Cardiac ventricle fibroblast (primary cell): Measurements from ENCODE around the gene IQCB1. TPM values are rescaled to one million over a fixed set of nuclear protein-coding genes. Genes with fewer than 3 reads are reported as not detected.

Source experiments
- total RNA-seq: library from RNA; depleted of rRNA; stranded (reverse); fragments of >200 nt; gene quantifications from 2 replicates; pipeline ENCODE4 v1.2.3, GENCODE V29; 2015

IQCB1 gene, protein sequence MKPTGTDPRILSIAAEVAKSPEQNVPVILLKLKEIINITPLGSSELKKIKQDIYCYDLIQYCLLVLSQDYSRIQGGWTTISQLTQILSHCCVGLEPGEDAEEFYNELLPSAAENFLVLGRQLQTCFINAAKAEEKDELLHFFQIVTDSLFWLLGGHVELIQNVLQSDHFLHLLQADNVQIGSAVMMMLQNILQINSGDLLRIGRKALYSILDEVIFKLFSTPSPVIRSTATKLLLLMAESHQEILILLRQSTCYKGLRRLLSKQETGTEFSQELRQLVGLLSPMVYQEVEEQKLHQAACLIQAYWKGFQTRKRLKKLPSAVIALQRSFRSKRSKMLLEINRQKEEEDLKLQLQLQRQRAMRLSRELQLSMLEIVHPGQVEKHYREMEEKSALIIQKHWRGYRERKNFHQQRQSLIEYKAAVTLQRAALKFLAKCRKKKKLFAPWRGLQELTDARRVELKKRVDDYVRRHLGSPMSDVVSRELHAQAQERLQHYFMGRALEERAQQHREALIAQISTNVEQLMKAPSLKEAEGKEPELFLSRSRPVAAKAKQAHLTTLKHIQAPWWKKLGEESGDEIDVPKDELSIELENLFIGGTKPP
- 3.2 and 6.9 TPM in 2 replicates for total RNA-seq

DNA sequence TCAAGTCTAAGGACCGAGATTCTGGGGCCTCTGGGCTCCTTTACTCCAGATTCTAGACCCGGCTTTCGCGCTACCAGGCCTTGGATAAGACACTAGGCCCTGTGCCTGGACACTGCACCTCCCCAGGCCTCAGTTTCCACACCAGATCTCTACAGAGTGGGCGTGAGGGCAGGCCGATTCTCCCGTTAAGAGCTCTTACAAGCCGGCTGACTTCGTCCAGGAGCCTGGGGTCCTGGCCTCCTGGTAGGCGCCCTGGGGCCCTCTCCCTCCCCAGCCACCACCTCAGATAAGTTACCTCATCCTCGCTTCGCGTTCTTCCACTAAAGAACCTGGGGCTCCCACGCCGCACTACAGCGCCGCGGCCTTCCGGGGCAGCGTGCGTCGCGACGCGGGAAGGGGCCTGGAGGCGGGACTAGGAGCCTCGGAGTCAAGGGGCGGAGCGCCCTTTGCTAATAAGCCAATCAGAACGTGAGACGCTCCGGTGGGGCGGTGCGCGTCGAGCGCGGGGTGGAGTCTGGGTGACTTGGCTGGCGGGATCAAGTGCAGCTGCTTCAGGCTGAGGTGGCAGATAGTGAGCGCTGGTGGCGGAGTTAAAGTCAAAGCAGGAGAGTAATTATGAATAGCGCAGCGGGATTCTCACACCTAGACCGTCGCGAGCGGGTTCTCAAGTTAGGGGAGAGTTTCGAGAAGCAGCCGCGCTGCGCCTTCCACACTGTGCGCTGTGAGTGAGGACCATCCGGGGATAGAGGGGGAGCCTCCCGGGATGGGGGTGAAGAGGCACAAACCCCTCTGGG, at the start of gene IQCB1, which contains the start of gene EAF2:
TSS of gene IQCB1 (minus strand) at position 390 of the 794 bp plus-strand sequence. CDS start 6,100 bp downstream, outside the sequence.
TSS of gene EAF2 (plus strand) at position 539 of the 794 bp plus-strand sequence. CDS start at position 616, 77 bp downstream.

GRCh38 chr3:121749276-121750086, 85.4 kb downstream of the IQCB1 start, which contains the start of gene GOLGB1:
Gene GOLGB1 (minus strand): TSS chr3:121749741. CDS start chr3:121730971, 18,770 bp downstream.

Other genes starting within 250 kb of the IQCB1 start
- not detected in 2 replicates for gene FBXO40, start 241.7 kb downstream of the IQCB1 start, total RNA-seq
- 1.7 and 3.5 TPM in 2 replicates for gene HCLS1, start 174.2 kb downstream of the IQCB1 start, total RNA-seq
- gene GOLGB1, start 85.3 kb downstream of the IQCB1 start, total RNA-seq, result 41.1 and 45.6 TPM in 2 replicates
- 2.0 and 3.6 TPM in 2 replicates for gene EAF2, start 149 bp upstream of the IQCB1 start, total RNA-seq
- gene SLC15A2, start 59.3 kb upstream of the IQCB1 start, total RNA-seq, result 0.06 and 0.54 TPM in 2 replicates
- not detected in 2 replicates for gene ILDR1, start 187.2 kb upstream of the IQCB1 start, total RNA-seq
- not detected in 2 replicates for gene CD86, start 220.3 kb upstream of the IQCB1 start, total RNA-seq